GM19239 (cell line): Measurements from ENCODE around the gene PDXDC1.
"Not testable (repeated sequence)": the region's sequence is repeated elsewhere in the genome, so short reads cannot be mapped to it uniquely, and the experiment has no call there.

ENCODE experiments used
- DNase-seq: peaks from one replicate; pipeline ENCODE4 v3.0.0; 2011; ENCODE audit warnings: low spot score; ENCODE audit not compliant: insufficient read length
- FAIRE-seq: peaks from 2 replicates; lab custom pipeline; 2011; peaks lifted over from hg19 to GRCh38; lab: Jason Lieb, UNC

PDXDC1 gene

GRCh38 chr16:15005357-15006132 lies 30.7 kb downstream of the PDXDC1 start:
- not testable (repeated sequence) for DNase-seq, FAIRE-seq

GRCh38 chr16:15008647-15009046 lies 33.8 kb downstream of the PDXDC1 start:
- not testable (repeated sequence) for FAIRE-seq, DNase-seq

GRCh38 chr16:15012941-15013340 lies 38.1 kb downstream of the PDXDC1 start:
- DNase-seq, FAIRE-seq: not testable (repeated sequence)

GRCh38 chr16:15015671-15016070 lies 40.8 kb downstream of the PDXDC1 start:
- not testable (repeated sequence) for FAIRE-seq

GRCh38 chr16:15016354-15016753 lies 41.5 kb downstream of the PDXDC1 start:
- FAIRE-seq, result not testable (repeated sequence)

More at GRCh38 chr16:15015671-15016070, 40.8 kb downstream of the PDXDC1 start:
- DNase-seq, result not testable (repeated sequence)

GRCh38 chr16:15016951-15017580 lies 42.2 kb downstream of the PDXDC1 start:
- not testable (repeated sequence) for FAIRE-seq, DNase-seq

More at GRCh38 chr16:15016354-15016753, 41.5 kb downstream of the PDXDC1 start:
- DNase-seq, result not testable (repeated sequence)

GRCh38 chr16:15021429-15021828 lies 46.6 kb downstream of the PDXDC1 start:
- FAIRE-seq, result not testable (repeated sequence)

GRCh38 chr16:15022194-15022593 lies 47.4 kb downstream of the PDXDC1 start:
- not testable (repeated sequence) for DNase-seq, FAIRE-seq

More at GRCh38 chr16:15021429-15021828, 46.6 kb downstream of the PDXDC1 start:
- DNase-seq, result not testable (repeated sequence)

- not testable (repeated sequence) for FAIRE-seq, DNase-seq
Observed at GRCh38 chr16:15023381-15024077, 48.7 kb downstream of the PDXDC1 start.

- DNase-seq, FAIRE-seq: not testable (repeated sequence)
Observed at GRCh38 chr16:15024858-15025199, 50.0 kb downstream of the PDXDC1 start.

GRCh38 chr16:15025234-15025951 lies 50.6 kb downstream of the PDXDC1 start:
- not testable (repeated sequence) for FAIRE-seq, DNase-seq

GRCh38 chr16:15027051-15027450 lies 52.2 kb downstream of the PDXDC1 start:
- DNase-seq, FAIRE-seq: not testable (repeated sequence)

GRCh38 chr16:15027503-15028344 lies 52.9 kb downstream of the PDXDC1 start:
- DNase-seq, FAIRE-seq: not testable (repeated sequence)

GRCh38 chr16:15028345-15028715 lies 53.5 kb downstream of the PDXDC1 start:
- not testable (repeated sequence) for FAIRE-seq, DNase-seq

- not testable (repeated sequence) for FAIRE-seq, DNase-seq
Observed at GRCh38 chr16:15028801-15029698, 54.2 kb downstream of the PDXDC1 start.

- FAIRE-seq, result not testable (repeated sequence)
Observed at GRCh38 chr16:15029749-15030148, 54.9 kb downstream of the PDXDC1 start.

GRCh38 chr16:15031179-15031578 lies 56.4 kb downstream of the PDXDC1 start:
- DNase-seq (no peak), FAIRE-seq (no peak)

More at GRCh38 chr16:15029749-15030148, 54.9 kb downstream of the PDXDC1 start:
- not testable (repeated sequence) for DNase-seq

- FAIRE-seq (no peak), DNase-seq (no peak)
Observed at GRCh38 chr16:15031586-15031985, 56.8 kb downstream of the PDXDC1 start.
